RWPE2 (cell line): Measurements from ENCODE around the gene PRPF39.

Experiments
- ATAC-seq: fragments of 200-7000 bp; cut with Tn5 transposase; 3 replicates; pipeline ENCODE4 v1.9.1; 2021; ENCODE audit warnings: low read depth
- DNase-seq: peaks from one replicate; pipeline ENCODE4 v3.0.0-alpha.2; 2020; ENCODE audit warnings: low spot score
- H3K27ac ChIP-seq: fragments of 450-650 bp; 2 replicates; pipeline ENCODE4 v1.5.1; 2017; ENCODE audit warnings: mild to moderate bottlenecking; ENCODE audit not compliant: poor library complexity, severe bottlenecking
- H3K27me3 ChIP-seq: fragments of 250-450 bp; sonication (Bioruptor Pico); 2 replicates; pipeline ENCODE4 v1.5.1; 2021; ENCODE audit warnings: mild to moderate bottlenecking, moderate library complexity; ENCODE audit not compliant: insufficient read depth, poor library complexity, severe bottlenecking
- H3K36me3 ChIP-seq: fragments of 250-450 bp; sonication (Bioruptor Pico); 2 replicates; pipeline ENCODE4 v1.5.1; 2020; ENCODE audit warnings: low read depth, mild to moderate bottlenecking, moderate library complexity
- H3K4me1 ChIP-seq: fragments of 250-450 bp; sonication (Bioruptor Pico); 2 replicates; pipeline ENCODE4 v1.5.1; 2021; ENCODE audit warnings: mild to moderate bottlenecking, moderate library complexity; ENCODE audit not compliant: insufficient read depth, poor library complexity, severe bottlenecking
- H3K4me3 ChIP-seq: fragments of 250-450 bp; sonication (Bioruptor Pico); 2 replicates; pipeline ENCODE4 v1.5.1; 2021; ENCODE audit warnings: mild to moderate bottlenecking, moderate library complexity; ENCODE audit not compliant: severe bottlenecking
- H3K9me3 ChIP-seq: fragments of 250-450 bp; sonication (Bioruptor Pico); 2 replicates; pipeline ENCODE4 v1.5.1; 2021; ENCODE audit warnings: mild to moderate bottlenecking, moderate library complexity; ENCODE audit not compliant: severe bottlenecking
- TF ChIP-seq, protein P1 (sequence below): fragments of 450-650 bp; IDR thresholded peaks from one replicate; pipeline ENCODE4 v1.5.1; 2017; ENCODE audit warnings: mild to moderate bottlenecking, moderate library complexity; ENCODE audit not compliant: poor library complexity, severe bottlenecking

The PRPF39 gene

GRCh38 chr14:45066667-45067066 is 17.2 kb upstream of the PRPF39 start:
- Histone ChIP-seq H3K27ac (no peak overlapping the region), H3K4me1 (no peaks in the 10 kb centered on the region), H3K9me3 (no peaks in the 10 kb centered on the region), H3K27me3 (no peaks in the 10 kb centered on the region), H3K4me3 (no peak overlapping the region), H3K36me3 (peaks cover 36% of the 10 kb centered on the region)
- DNase-seq = no peak
- no peak for ATAC-seq
- TF ChIP-seq, protein P1, sequence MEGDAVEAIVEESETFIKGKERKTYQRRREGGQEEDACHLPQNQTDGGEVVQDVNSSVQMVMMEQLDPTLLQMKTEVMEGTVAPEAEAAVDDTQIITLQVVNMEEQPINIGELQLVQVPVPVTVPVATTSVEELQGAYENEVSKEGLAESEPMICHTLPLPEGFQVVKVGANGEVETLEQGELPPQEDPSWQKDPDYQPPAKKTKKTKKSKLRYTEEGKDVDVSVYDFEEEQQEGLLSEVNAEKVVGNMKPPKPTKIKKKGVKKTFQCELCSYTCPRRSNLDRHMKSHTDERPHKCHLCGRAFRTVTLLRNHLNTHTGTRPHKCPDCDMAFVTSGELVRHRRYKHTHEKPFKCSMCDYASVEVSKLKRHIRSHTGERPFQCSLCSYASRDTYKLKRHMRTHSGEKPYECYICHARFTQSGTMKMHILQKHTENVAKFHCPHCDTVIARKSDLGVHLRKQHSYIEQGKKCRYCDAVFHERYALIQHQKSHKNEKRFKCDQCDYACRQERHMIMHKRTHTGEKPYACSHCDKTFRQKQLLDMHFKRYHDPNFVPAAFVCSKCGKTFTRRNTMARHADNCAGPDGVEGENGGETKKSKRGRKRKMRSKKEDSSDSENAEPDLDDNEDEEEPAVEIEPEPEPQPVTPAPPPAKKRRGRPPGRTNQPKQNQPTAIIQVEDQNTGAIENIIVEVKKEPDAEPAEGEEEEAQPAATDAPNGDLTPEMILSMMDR = no peak

DNA sequence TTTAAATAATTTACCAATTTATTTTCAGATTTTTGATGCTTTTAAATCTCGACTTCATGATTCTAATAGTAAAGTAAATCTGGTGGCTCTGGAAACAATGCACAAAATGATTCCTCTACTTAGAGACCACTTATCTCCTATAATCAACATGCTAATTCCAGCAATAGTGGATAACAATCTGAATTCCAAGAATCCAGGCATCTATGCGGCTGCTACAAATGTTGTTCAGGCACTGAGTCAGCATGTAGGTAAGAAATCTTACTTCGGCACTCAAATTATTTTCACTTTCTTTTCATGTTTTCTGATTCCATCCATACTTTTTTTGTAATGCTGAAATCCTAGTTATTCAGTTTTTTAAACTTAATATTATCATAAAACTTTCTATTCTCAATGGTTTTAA is 15.5 kb upstream of the PRPF39 start:
- DNase-seq (no peak), ATAC-seq (no peak)
- peaks cover 45% of the 10 kb centered on the region for H3K36me3 ChIP-seq
- H3K4me1 ChIP-seq = no peaks in the 10 kb centered on the region
- no peak overlapping the region for H3K27ac ChIP-seq
- H3K9me3 ChIP-seq = no peaks in the 10 kb centered on the region
- H3K4me3 ChIP-seq = no peak overlapping the region
- TF ChIP-seq, protein P1 = no peak
- H3K27me3 ChIP-seq = no peaks in the 10 kb centered on the region

DNA sequence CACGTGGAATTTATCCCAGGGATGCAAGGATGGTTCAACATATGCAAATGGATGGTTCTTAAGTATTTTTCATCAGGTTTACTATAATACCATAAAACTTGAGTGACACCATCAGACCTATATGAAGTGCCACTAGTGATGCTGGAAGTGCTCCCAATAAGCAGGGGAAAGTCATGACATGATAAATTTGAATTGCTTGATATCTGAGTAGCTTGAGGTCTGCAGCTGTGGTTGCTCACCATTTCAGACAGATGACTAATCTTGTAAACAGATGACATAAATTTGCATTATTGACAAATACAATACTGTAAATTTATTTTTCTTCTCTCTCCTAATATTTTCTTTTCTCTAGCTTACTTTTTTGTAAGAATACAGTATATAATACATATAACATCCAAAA is 13.7 kb upstream of the PRPF39 start:
- H3K9me3 ChIP-seq = no peaks in the 10 kb centered on the region
- TF ChIP-seq, protein P1 = no peak
- H3K27me3 ChIP-seq = no peaks in the 10 kb centered on the region
- ATAC-seq = no peak; the same call in 2 of the 3 replicates
- H3K27ac ChIP-seq = no peak overlapping the region
- no peaks in the 10 kb centered on the region for H3K4me1 ChIP-seq
- peaks cover 50% of the 10 kb centered on the region for H3K36me3 ChIP-seq
- H3K4me3 ChIP-seq = no peak overlapping the region
- DNase-seq = no peak

DNA sequence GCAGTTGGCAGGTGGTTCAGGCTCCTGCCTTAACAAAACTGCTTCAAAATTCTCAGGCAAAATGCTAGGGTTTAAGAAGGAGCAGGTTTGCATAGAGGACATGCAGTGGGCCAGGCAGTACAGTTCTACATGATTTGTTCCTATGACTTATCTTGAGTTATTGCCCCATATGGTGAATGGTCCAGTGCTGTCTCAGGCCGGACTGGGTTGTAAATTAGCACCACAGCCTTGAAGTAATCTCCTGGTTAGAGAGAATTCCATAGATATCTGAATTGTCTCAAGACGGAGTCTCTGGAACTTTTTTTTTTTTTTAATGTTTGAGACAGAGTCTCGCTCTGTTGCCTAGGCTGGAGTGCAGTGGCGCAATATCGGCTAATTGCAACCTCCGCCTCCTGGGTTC is 11.8 kb upstream of the PRPF39 start:
- no peaks in the 10 kb centered on the region for H3K4me1 ChIP-seq
- no peaks in the 10 kb centered on the region for H3K9me3 ChIP-seq
- DNase-seq (no peak), ATAC-seq (no peak)
- peaks cover 45% of the 10 kb centered on the region for H3K36me3 ChIP-seq
- H3K27ac ChIP-seq = no peak overlapping the region
- TF ChIP-seq, protein P1 = no peak
- H3K27me3 ChIP-seq = no peaks in the 10 kb centered on the region
- H3K4me3 ChIP-seq = no peak overlapping the region

- peaks cover 32% of the 10 kb centered on the region for H3K36me3 ChIP-seq
- H3K9me3 ChIP-seq = no peaks in the 10 kb centered on the region
- ATAC-seq (no peak), DNase-seq (no peak)
- TF ChIP-seq, protein P1 = no peak
- no peaks in the 10 kb centered on the region for H3K27me3 ChIP-seq
- no peak overlapping the region for H3K4me3 ChIP-seq
- no peaks in the 10 kb centered on the region for H3K4me1 ChIP-seq
- H3K27ac ChIP-seq = no peak overlapping the region
Measured at GRCh38 chr14:45073231-45073879, 10.6 kb upstream of the PRPF39 start.
